Prostate gland (tissue), 2 donors: Measurements from ENCODE around the gene SLC28A1. TPM values are rescaled to one million over a fixed set of nuclear protein-coding genes. Genes with fewer than 3 reads are reported as not detected.

Source experiments
- DNase-seq: peaks from one replicate; pipeline ENCODE4 v3.0.0-alpha.2; 2019; ENCODE audit warnings: low spot score
- H3K27ac ChIP-seq, 2 donors: fragments of 200-600 bp; sonication (generic); 2 replicates each; pipeline ENCODE4 v1.5.1; 2017 to 2019
- H3K27me3 ChIP-seq: fragments of 200-600 bp; sonication (generic); replicated peaks from 2 replicates; pipeline ENCODE4 v1.5.1; 2019; ENCODE audit not compliant: insufficient read depth
- H3K36me3 ChIP-seq, 2 donors: fragments of 200-600 bp; sonication (generic); 1 replicate in 1 of 2; 2 replicates in 1 of 2; pipeline versions ENCODE4 v1.5.1 to v1.8.1; 2017 to 2019
- H3K4me1 ChIP-seq: fragments of 200-600 bp; sonication (generic); replicated peaks from 2 replicates; pipeline ENCODE4 v1.5.1; 2019
- H3K4me3 ChIP-seq, 2 donors: fragments of 200-600 bp; sonication (generic); 2 replicates each; pipeline ENCODE4 v1.5.1; 2017 to 2019
- H3K9me3 ChIP-seq: fragments of 200-600 bp; sonication (generic); 2 replicates; pipeline ENCODE4 v1.5.1; 2017
- POLR2A ChIP-seq: fragments of 450-650 bp; IDR thresholded peaks from one replicate; pipeline ENCODE4 v1.6.1; 2016; ENCODE audit warnings: antibody characterized with exemption, mild to moderate bottlenecking
- POLR2AphosphoS5 ChIP-seq: sonication (generic); formaldehyde crosslinking; IDR thresholded peaks from one replicate; pipeline ENCODE4 v1.6.1; 2017; ENCODE audit warnings: antibody characterized with exemption
- WGBS: methylation state at CpG from one replicate; pipeline ENCODE4 v1.1.5; 2018; 5-methylcytosine and 5-hydroxymethylcytosine counted together
- intact Hi-C: fragments of 100-400 bp; cut with DNase I; formaldehyde crosslinking; loops from one replicate; pipeline ENCODE4 v1.14.2; 2022
- small RNA-seq, 2 donors: library from RNA; depleted of rRNA; stranded (forward); fragments of <200 nt; gene quantifications; one replicate each; pipeline ENCODE3, GENCODE V24; 2016
- total RNA-seq, 2 donors: library from RNA; depleted of rRNA; stranded (reverse); fragments of >200 nt; gene quantifications; one replicate each; pipeline ENCODE4 v1.1.0, GENCODE V29; 2016
- TF ChIP-seq, protein P1 (sequence below), 4 experiments: fragments of 200-600 bp in 2 of 4; fragments of 450-650 bp in 2 of 4; sonication (generic) in 2 of 4; IDR thresholded peaks; 1 replicate in 3 of 4; 2 replicates in 1 of 4; pipeline ENCODE4 v1.5.1; 2016 to 2019; ENCODE audit warnings: antibody characterized with exemption in 4 of 4, mild to moderate bottlenecking in 2 of 4, moderate library complexity in 2 of 4

The SLC28A1 gene
- total RNA-seq, 2 donors from 2014 or later = not detected

DNA sequence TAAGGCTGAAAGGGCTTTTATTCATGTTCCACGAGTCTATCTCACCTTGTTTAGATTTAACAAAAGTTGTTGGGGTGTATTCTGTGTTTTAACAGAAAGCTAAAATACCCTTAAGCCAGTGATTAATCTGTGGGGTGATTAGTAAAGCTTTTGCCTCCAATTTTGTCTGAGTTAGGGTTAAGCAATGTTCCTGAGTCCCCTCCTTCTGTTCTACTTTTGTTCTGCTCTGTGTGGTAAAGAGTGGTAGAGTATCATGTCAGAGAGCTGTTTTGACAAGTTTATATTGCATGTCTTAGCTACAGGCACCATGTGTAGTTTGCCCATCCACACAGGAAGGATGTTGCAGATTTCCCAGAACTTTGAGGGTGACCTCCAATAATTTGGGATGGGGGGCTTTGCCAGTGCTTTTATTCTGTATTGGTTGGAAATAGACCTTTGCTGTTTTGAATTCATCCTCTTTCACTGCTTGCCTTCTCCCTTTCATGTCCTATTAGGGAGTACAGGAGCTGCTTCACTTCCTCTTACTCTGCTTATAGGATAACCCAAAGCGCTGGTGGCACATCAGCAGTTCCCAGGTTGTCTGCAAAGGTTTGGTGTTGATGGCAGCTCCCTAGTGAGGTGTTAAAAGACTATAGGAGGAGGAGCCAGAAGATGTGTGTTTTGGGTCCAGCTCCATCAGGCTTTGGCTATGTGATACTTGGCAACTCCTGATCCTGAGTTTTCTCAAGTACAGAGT, 104.6 kb downstream of the SLC28A1 start:
- Histone ChIP-seq H3K9me3 (no peaks in the 10 kb centered on the region), H3K4me3 (no peak overlapping the region), H3K4me1 (no peaks in the 10 kb centered on the region), H3K27me3 (no peaks in the 10 kb centered on the region), H3K36me3 (no peaks in the 10 kb centered on the region), H3K27ac (no peak overlapping the region)
- TF ChIP-seq POLR2AphosphoS5 (no peak), POLR2A (no peak)
- TF ChIP-seq, protein P1, sequence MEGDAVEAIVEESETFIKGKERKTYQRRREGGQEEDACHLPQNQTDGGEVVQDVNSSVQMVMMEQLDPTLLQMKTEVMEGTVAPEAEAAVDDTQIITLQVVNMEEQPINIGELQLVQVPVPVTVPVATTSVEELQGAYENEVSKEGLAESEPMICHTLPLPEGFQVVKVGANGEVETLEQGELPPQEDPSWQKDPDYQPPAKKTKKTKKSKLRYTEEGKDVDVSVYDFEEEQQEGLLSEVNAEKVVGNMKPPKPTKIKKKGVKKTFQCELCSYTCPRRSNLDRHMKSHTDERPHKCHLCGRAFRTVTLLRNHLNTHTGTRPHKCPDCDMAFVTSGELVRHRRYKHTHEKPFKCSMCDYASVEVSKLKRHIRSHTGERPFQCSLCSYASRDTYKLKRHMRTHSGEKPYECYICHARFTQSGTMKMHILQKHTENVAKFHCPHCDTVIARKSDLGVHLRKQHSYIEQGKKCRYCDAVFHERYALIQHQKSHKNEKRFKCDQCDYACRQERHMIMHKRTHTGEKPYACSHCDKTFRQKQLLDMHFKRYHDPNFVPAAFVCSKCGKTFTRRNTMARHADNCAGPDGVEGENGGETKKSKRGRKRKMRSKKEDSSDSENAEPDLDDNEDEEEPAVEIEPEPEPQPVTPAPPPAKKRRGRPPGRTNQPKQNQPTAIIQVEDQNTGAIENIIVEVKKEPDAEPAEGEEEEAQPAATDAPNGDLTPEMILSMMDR (IDR thresholded peaks at IDR 0.05) = no peak
- 61% methylated on average over 2 of the region's 2 CpGs for WGBS
- DNase-seq = no peak
- intact Hi-C loops = no loop called here

DNA sequence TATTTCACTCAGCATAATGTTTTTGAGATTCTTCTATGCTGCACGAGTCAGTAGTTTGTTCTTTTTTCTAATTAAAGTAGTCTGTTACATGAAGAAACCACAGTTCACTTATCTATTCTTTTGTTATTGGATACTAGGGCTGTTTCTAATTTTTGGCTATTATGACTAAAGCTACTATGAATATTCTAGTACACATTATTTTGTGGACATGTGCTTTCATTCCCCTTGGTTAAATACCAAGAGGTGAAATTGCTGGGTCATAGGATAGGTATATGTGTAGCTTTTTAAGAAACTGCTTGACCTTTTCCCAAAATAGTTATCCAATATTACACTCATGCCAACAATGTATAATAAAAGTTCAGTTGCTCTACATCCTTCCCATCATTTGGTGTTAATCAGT, 106.0 kb downstream of the SLC28A1 start:
- no peak for DNase-seq
- Histone ChIP-seq H3K27me3 (no peaks in the 10 kb centered on the region), H3K4me3 (no peak overlapping the region), H3K36me3 (no peaks in the 10 kb centered on the region), H3K4me1 (no peaks in the 10 kb centered on the region), H3K27ac (no peak overlapping the region), H3K9me3 (no peaks in the 10 kb centered on the region)
- 54% methylated on average over 1 of the region's 1 CpG for WGBS
- TF ChIP-seq POLR2AphosphoS5 (no peak), POLR2A (no peak)
- TF ChIP-seq, protein P1 (IDR thresholded peaks at IDR 0.05) = no peak
- intact Hi-C loops = no loop called here

DNA sequence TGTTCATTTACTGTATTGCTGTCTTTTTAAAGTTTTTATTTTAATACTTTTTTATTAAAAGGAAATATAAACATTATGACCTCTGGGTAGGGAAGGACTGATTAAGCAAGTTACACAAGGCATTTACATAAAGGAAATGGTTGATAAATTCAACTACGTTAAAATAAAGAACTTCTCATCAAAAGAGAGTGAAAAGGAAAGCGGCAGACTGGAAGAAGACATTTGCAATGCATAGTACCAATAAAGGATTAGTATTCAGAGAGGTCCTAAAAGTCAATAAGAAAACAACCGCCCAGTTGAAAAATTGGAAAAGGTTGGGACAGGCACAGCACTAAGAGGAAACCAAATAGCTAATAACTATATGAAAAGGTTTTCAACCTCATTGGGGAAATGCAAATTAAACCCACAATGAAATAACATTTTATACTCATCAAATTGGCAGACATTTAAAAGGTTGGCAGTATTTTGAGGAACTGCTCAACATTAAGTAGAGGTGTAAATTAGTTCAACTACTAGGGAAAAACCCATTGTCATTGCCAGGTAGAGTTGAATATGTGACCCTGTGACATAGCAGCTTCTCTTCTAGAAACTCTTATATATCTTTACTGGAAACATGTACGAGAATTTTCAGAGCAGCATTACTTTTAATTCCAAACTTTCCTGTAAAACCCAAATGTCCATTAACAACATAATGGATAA, 106.7 kb downstream of the SLC28A1 start:
- no peak for DNase-seq
- no peaks in the 10 kb centered on the region for H3K9me3 ChIP-seq
- no peaks in the 10 kb centered on the region for H3K36me3 ChIP-seq
- no peaks in the 10 kb centered on the region for H3K27me3 ChIP-seq
- intact Hi-C loops = no loop called here
- no peak overlapping the region for H3K4me3 ChIP-seq
- 87% methylated on average over 4 of the region's 4 CpGs for WGBS
- H3K27ac ChIP-seq = no peak overlapping the region
- H3K4me1 ChIP-seq = no peaks in the 10 kb centered on the region
- TF ChIP-seq, protein P1 (IDR thresholded peaks at IDR 0.05) = no peak
- no peak for TF ChIP-seq POLR2AphosphoS5

DNA sequence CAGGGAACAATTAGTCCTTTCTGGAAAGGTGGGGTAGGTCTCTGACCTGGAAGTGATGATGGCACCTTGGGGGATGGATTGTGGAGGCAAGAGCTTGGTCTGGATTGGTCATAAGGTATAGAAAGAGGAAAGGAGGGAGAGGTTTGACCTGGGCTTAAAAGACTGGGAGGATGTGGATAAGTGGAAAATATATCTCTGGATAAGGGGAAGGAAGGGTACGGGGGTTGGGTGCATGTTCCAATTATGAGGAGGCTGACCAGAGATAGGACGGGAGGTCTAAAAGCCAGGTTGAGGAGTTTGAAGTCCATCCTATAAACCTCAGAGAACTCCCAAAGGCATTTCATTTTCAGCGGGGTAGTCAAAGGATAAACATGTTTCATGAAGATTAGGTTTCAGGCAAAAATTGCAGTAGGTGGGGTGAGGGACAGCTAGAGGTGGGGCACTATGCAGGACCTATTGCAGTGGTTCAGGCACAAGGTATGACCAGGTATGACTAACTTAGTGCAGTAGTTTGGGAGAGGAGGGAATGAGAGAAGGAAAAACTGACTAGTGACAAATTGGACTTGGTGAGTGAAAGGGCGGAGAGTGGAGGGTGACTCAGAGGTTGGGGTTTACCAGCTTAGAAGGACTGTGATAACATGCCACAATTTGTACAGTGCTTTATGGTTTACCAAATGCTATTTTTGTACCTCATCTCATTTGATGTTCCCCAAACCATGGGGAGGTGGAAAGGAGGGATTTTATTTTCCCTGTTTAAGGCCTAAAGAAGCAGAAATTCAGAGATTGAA, 107.9 kb downstream of the SLC28A1 start:
- H3K27ac ChIP-seq = no peak overlapping the region
- H3K4me1 ChIP-seq = no peaks in the 10 kb centered on the region
- no peaks in the 10 kb centered on the region for H3K27me3 ChIP-seq
- H3K9me3 ChIP-seq = no peaks in the 10 kb centered on the region
- no peak overlapping the region for H3K4me3 ChIP-seq
- TF ChIP-seq, protein P1 (IDR thresholded peaks at IDR 0.05) = no peak
- TF ChIP-seq POLR2AphosphoS5 = no peak
- TF ChIP-seq POLR2A = no peak
- no peak for DNase-seq
- intact Hi-C loops = no loop called here
- H3K36me3 ChIP-seq = no peaks in the 10 kb centered on the region
- 77% methylated on average over 4 of the region's 4 CpGs for WGBS

Small RNAs within 50 kb of the gene (small RNA-seq; reads per million reads assigned to genes)
- gene RF00402 = 0 reads per million in 2 donors
- gene RNU6-339P = 0 reads per million in 2 donors
- gene RNU6-796P = 0 reads per million in 2 donors

Other genes with a start within 250 kb of the SLC28A1 start
- gene WDR73, start 230.4 kb upstream of the SLC28A1 start, total RNA-seq = 10 to 100 TPM; 20.7 to 43.9 TPM
- 10 to 100 TPM in 1 of 2 donors, 1 to 10 TPM in 1; 6.2 to 16.6 TPM for gene NMB, start 226.5 kb upstream of the SLC28A1 start, total RNA-seq
- 100 to 1,000 TPM in 1 of 2 donors, 10 to 100 TPM in 1; 91.2 to 115 TPM for gene SEC11A, start 168.5 kb upstream of the SLC28A1 start, total RNA-seq
- 10 to 100 TPM; 20.8 to 38.7 TPM for gene ZNF592, start 136.1 kb upstream of the SLC28A1 start, total RNA-seq
- 1 to 10 TPM in 1 of 2 donors, under 1 TPM in 1; 0.68 to 7.2 TPM for gene ALPK3, start 67.3 kb upstream of the SLC28A1 start, total RNA-seq
- gene PDE8A, start 97.2 kb downstream of the SLC28A1 start, total RNA-seq = 10 to 100 TPM; 28.3 to 52.7 TPM